Measurements from ENCODE around the gene RAB10. TPM values are rescaled to one million over a fixed set of nuclear protein-coding genes. Genes with fewer than 3 reads are reported as not detected.

RAB10 gene
- total and polyA plus RNA-seq, 5 experiments from 2014 or later = 62.6 to 80.5 (median 66.6) TPM

DNA sequence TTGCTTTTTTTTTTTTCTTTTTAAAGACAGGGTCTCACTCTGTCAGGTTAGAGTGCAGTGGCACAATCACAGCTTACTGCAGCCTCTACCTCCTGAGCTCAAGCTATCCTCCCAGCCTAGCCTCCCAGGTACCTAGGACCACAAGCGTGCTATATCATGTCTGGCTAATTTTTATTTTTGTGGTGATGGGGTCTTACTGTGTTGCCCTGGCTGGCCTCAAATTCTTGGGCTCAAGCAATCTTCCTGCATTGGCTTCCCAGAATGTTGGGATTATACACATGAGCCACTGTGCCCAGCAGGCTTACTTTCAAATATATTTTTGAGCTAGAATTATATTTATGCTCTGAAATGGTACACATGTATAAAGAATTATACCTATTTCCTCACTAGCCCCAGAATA is 85.6 kb downstream of the RAB10 start:
- Mint-ChIP-seq H3K4me1 (peaks cover 6 to 19% (median 11%) of the 10 kb centered on the region in 4 donors), H3K27ac (peak overlapping the region in 1 of 10 donors; percentile 81), H3K27me3 (no peaks in the 10 kb centered on the region), H3K9me3 (no peaks in the 10 kb centered on the region), H3K4me3 (no peak overlapping the region), H3K36me3 (peaks cover 0 to 11% (median 0%) of the 10 kb centered on the region in 3 donors)
- POLR2A ChIA-PET = no interaction called here
- DNase-seq (no peak), ATAC-seq (no peak)

DNA sequence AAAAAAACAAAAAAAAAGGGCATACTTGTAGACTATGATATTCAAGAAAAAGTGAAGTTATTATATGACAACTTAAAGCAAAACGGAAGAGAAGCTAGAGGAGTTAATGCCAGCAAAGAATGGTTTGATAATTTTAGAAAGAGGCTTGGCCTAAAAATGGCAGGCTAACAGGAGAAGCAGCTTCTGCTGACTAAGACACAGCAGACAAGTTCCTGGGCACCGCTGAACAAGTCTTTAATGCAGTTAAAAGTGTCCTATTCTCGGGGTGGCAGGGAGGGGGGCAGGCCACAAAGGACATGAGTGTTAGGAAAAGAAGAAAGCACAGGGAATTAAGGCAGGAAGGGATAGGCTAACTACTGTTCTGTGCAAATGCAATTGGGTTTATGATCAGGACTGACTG is 88.7 kb downstream of the RAB10 start:
- ATAC-seq (no peak), DNase-seq (no peak)
- H3K4me1 Mint-ChIP-seq = peaks cover 0 to 19% (median 11%) of the 10 kb centered on the region in 4 donors
- POLR2A ChIA-PET = no interaction called here
- no peaks in the 10 kb centered on the region for H3K27me3 Mint-ChIP-seq
- H3K27ac Mint-ChIP-seq = peak overlapping the region in 5 of 10 donors; percentile 41 to 80 (median 70)
- H3K36me3 Mint-ChIP-seq = peaks cover 0 to 22% (median 3%) of the 10 kb centered on the region in 3 donors
- H3K9me3 Mint-ChIP-seq = no peaks in the 10 kb centered on the region
- H3K4me3 Mint-ChIP-seq = no peak overlapping the region

DNA sequence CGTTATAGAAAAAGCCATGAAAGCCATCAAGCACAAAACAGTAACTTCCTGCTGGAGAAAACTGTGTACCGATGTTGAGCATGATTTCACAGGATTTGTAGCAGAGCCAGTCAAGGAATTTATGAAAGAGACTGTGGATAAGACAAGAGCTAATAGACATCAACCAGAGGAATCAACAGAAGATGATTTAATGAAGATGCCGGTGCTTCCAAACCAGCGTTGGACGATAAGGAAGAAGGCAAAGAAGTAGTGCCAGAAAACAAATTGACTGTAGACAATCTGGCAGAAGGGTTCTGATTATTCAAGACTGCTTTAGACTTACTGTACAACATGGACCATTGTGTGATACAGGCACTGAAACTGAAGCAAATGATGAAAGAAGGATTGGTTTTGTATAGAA is 89.5 kb downstream of the RAB10 start:
- Mint-ChIP-seq H3K4me3 (no peak overlapping the region), H3K27ac (peak overlapping the region in 5 of 10 donors; percentile 4 to 85 (median 32)), H3K36me3 (peaks cover 0 to 30% (median 5%) of the 10 kb centered on the region in 3 donors), H3K27me3 (no peaks in the 10 kb centered on the region), H3K9me3 (no peaks in the 10 kb centered on the region), H3K4me1 (peaks cover 0 to 19% (median 11%) of the 10 kb centered on the region in 4 donors)
- DNase-seq (no peak), ATAC-seq (no peak)
- POLR2A ChIA-PET = no interaction called here

DNA sequence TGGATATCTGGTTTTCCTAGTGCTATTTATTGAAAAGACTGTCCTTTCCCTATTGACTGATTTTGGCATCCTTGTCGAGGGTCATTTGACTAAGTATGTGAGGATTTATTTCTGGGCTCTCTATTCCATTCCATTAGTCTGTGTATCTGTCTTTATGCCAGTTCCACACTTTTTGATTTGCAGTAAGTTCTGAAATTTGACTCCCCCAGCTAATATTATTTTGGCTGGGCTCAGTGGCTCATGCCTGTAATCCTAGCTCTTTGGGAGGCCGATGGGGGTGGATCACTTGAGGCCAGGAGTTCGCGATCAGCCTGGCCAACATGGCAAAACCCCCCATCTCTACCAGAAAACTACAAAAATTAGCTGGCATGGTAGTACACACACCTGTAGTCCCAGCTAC is 92.2 kb downstream of the RAB10 start:
- POLR2A ChIA-PET = no interaction called here
- peaks cover 0 to 49% (median 5%) of the 10 kb centered on the region in 3 donors for H3K36me3 Mint-ChIP-seq
- peak overlapping the region in 1 of 10 donors; percentile 6 for H3K27ac Mint-ChIP-seq
- H3K4me1 Mint-ChIP-seq = peaks cover 6 to 34% (median 14%) of the 10 kb centered on the region in 4 donors
- H3K4me3 Mint-ChIP-seq = no peak overlapping the region
- DNase-seq = no peak
- H3K27me3 Mint-ChIP-seq = no peaks in the 10 kb centered on the region
- H3K9me3 Mint-ChIP-seq = no peaks in the 10 kb centered on the region
- no peak for ATAC-seq

- no peak overlapping the region for H3K27ac Mint-ChIP-seq
- peaks cover 0 to 54% (median 5%) of the 10 kb centered on the region in 3 donors for H3K36me3 Mint-ChIP-seq
- POLR2A ChIA-PET = no interaction called here
- H3K4me1 Mint-ChIP-seq = peaks cover 6 to 28% (median 9%) of the 10 kb centered on the region in 4 donors
- no peak overlapping the region for H3K4me3 Mint-ChIP-seq
- ATAC-seq (no peak), DNase-seq (no peak)
- no peaks in the 10 kb centered on the region for H3K9me3 Mint-ChIP-seq
- no peaks in the 10 kb centered on the region for H3K27me3 Mint-ChIP-seq
These were observed 94.3 kb downstream of the RAB10 start for GRCh38 chr2:26128176-26128575.

- no peak for ATAC-seq
- Mint-ChIP-seq H3K4me1 (peaks cover 4 to 15% (median 7%) of the 10 kb centered on the region in 4 donors), H3K4me3 (peak overlapping the region in 2 of 10 donors; percentile 28 to 29), H3K27me3 (no peaks in the 10 kb centered on the region), H3K27ac (peak overlapping the region in 5 of 10 donors; percentile 24 to 91 (median 70)), H3K36me3 (peaks cover 2 to 70% (median 12%) of the 10 kb centered on the region in 3 donors), H3K9me3 (no peaks in the 10 kb centered on the region)
- no peak for DNase-seq
- POLR2A ChIA-PET = no interaction called here
These were observed 96.9 kb downstream of the RAB10 start for GRCh38 chr2:26130763-26131162.

- H3K9me3 Mint-ChIP-seq = no peaks in the 10 kb centered on the region
- peaks cover 5 to 45% (median 9%) of the 10 kb centered on the region in 3 donors for H3K36me3 Mint-ChIP-seq
- peaks cover 0 to 5% (median 0%) of the 10 kb centered on the region in 4 donors for H3K4me1 Mint-ChIP-seq
- no peak for DNase-seq
- H3K27me3 Mint-ChIP-seq = no peaks in the 10 kb centered on the region
- no peak for ATAC-seq
- H3K4me3 Mint-ChIP-seq = no peak overlapping the region
- no peak overlapping the region for H3K27ac Mint-ChIP-seq
- POLR2A ChIA-PET = no interaction called here
These were observed 102.6 kb downstream of the RAB10 start for GRCh38 chr2:26136451-26136850.

DNA sequence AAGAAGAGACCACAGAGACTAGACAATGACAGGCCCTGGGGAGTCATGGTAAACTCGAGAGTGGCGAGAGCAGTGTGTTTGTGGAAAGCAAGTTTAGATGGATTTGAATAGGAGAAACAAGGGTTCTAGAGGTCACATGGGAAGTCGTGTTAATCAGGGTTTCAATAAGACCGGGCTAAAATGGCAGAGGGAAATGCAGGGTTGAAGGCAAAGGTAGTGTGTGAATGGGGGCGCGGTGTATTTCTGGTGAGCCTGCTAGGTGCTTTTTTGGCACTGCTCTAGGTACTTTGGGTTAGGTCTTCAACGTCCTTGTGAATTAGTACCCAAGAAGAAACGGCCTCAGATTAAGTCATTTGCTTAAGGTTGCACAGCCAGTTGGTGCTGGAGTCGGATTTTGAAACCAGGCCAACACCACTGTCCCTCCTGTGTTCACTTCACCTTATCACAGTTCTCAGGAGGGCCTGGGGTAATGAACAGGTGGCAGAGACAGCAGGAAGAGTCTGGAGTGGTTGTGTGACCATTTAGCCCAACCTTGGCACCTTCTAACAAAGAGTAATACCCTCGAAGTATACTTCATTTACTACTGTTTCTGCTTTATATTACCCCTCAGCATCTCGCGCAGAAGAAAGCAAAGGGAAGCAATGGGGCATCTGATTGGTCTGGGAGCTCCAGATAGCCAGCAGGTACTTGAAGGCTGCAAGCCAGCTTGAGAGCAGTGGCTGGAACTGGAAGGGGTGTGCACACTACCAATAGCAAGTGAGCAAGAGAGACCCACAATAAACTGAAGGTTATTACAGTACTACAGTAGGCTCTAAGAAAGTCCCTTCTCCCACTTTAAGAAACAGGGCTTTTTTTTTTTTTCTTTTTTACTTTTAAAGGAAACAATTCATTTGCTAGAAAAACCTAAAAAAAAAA is 105.6 kb downstream of the RAB10 start:
- Mint-ChIP-seq H3K4me3 (no peak overlapping the region), H3K9me3 (no peaks in the 10 kb centered on the region), H3K36me3 (peaks cover 5 to 25% (median 6%) of the 10 kb centered on the region in 3 donors), H3K4me1 (peaks cover 0 to 5% (median 0%) of the 10 kb centered on the region in 4 donors), H3K27ac (peak overlapping the region in 4 of 10 donors; percentile 3 to 49 (median 10)), H3K27me3 (no peaks in the 10 kb centered on the region)
- ATAC-seq = no peak
- DNase-seq = no peak
- POLR2A ChIA-PET = interaction anchor here (0.6 to 0.7 kb wide), 3 partner anchors 35 to 544 kb away, joined by 3 to 11 read pairs (median 3); no protein-coding TSS in a partner anchor

- Mint-ChIP-seq H3K4me1 (peaks cover 2 to 6% (median 3%) of the 10 kb centered on the region in 4 donors), H3K36me3 (peaks cover 0 to 10% (median 3%) of the 10 kb centered on the region in 3 donors), H3K27ac (peak overlapping the region in 2 of 10 donors; percentile 2 to 62), H3K9me3 (no peaks in the 10 kb centered on the region), H3K4me3 (no peak overlapping the region), H3K27me3 (no peaks in the 10 kb centered on the region)
- ATAC-seq = no peak
- DNase-seq = no peak
- POLR2A ChIA-PET = no interaction called here
These were observed 107.4 kb downstream of the RAB10 start for GRCh38 chr2:26141145-26141769.

GRCh38 chr2:26144031-26144430 is 110.1 kb downstream of the RAB10 start:
- no peak overlapping the region for H3K4me3 Mint-ChIP-seq
- POLR2A ChIA-PET = interaction anchor here (0.6 to 1.2 kb wide), 2 partner anchors 152 to 473 kb away, joined by 3 to 5 read pairs; no protein-coding TSS in a partner anchor
- H3K4me1 Mint-ChIP-seq = peaks cover 2 to 6% (median 3%) of the 10 kb centered on the region in 4 donors
- H3K27me3 Mint-ChIP-seq = peaks cover 0 to 3% (median 0%) of the 10 kb centered on the region in 5 donors
- H3K9me3 Mint-ChIP-seq = no peaks in the 10 kb centered on the region
- DNase-seq = no peak
- ATAC-seq = no peak
- no peaks in the 10 kb centered on the region for H3K36me3 Mint-ChIP-seq
- H3K27ac Mint-ChIP-seq = no peak overlapping the region

GRCh38 chr2:26144953-26145680 is 111.2 kb downstream of the RAB10 start:
- Mint-ChIP-seq H3K4me1 (peaks cover under 1 to 6% (median 3%) of the 10 kb centered on the region in 4 donors), H3K36me3 (peaks cover 0 to under 1% (median 0%) of the 10 kb centered on the region in 3 donors), H3K27ac (peak overlapping the region in 2 of 10 donors; percentile 51 to 71), H3K9me3 (no peaks in the 10 kb centered on the region), H3K27me3 (peaks cover 2 to 6% (median 5%) of the 10 kb centered on the region in 5 donors), H3K4me3 (no peak overlapping the region)
- peak; percentile 52 to 64 for ATAC-seq
- DNase-seq = peak; percentile 25 to 71 (median 48)
- POLR2A ChIA-PET = interaction anchor here (1.2 kb wide), 1 partner anchor 154 kb away, joined by 5 read pairs; no protein-coding TSS in a partner anchor

- Mint-ChIP-seq H3K27me3 (peaks cover 8 to 23% (median 21%) of the 10 kb centered on the region in 5 donors), H3K27ac (no peak overlapping the region), H3K4me1 (peaks cover 2 to 6% (median 3%) of the 10 kb centered on the region in 4 donors), H3K36me3 (peaks cover 0 to 2% (median 0%) of the 10 kb centered on the region in 3 donors), H3K9me3 (peaks cover 0 to 2% (median 0%) of the 10 kb centered on the region in 9 donors), H3K4me3 (no peak overlapping the region)
- DNase-seq = no peak
- POLR2A ChIA-PET = no interaction called here
- no peak for ATAC-seq
These were observed 114.6 kb downstream of the RAB10 start for GRCh38 chr2:26148501-26148900.
